Aorta (tissue), 5 donors: ENCODE results near the gene TANC2. TPM values are rescaled to one million over a fixed set of nuclear protein-coding genes. Genes with fewer than 3 reads are reported as not detected.
A peak's percentile ranks its signal among the peaks of the same experiment; 100 is the strongest.

Experiments used
- ATAC-seq: fragments of 200-7000 bp; cut with Tn5 transposase; one replicate; pipeline ENCODE4 v1.9.1; 2022; ENCODE audit warnings: moderate library complexity; ENCODE audit not compliant: low FRiP score
- DNase-seq, 2 donors: peaks; one replicate each; pipeline ENCODE4 v3.0.0-alpha.2; 2020
- H3K27ac ChIP-seq, 2 donors: one replicate each; pipeline ENCODE4 v1.5.1; 2013; ENCODE audit warnings: low read length in 2 of 2, mild to moderate bottlenecking in 2 of 2, moderate library complexity in 2 of 2, control low read depth in 1 of 2, inconsistent platforms in 1 of 2, low read depth in 1 of 2
- H3K27me3 ChIP-seq, 2 donors: one replicate each; pipeline ENCODE4 v1.6.1; 2013; ENCODE audit warnings: control low read depth in 1 of 2, low read length in 1 of 2, mild to moderate bottlenecking in 1 of 2, moderate library complexity in 1 of 2; ENCODE audit not compliant: insufficient read depth in 2 of 2, control insufficient read depth in 1 of 2
- H3K36me3 ChIP-seq, 2 donors: one replicate each; pipeline ENCODE4 v1.6.1; 2013; ENCODE audit warnings: control low read depth in 1 of 2, low read length in 1 of 2, mild to moderate bottlenecking in 1 of 2; ENCODE audit not compliant: insufficient read depth in 2 of 2, control insufficient read depth in 1 of 2
- H3K4me1 ChIP-seq, 2 donors: one replicate each; pipeline ENCODE4 v1.6.1; 2013; ENCODE audit warnings: low read length in 2 of 2, control low read depth in 1 of 2, mild to moderate bottlenecking in 1 of 2, moderate library complexity in 1 of 2; ENCODE audit not compliant: insufficient read depth in 2 of 2, control insufficient read depth in 1 of 2
- H3K4me3 ChIP-seq, 2 donors: one replicate each; pipeline ENCODE4 v1.5.1; 2013; ENCODE audit warnings: low read length in 2 of 2, control low read depth in 1 of 2, mild to moderate bottlenecking in 1 of 2
- H3K9me3 ChIP-seq: one replicate; pipeline ENCODE4 v1.6.1; 2013; ENCODE audit warnings: mild to moderate bottlenecking, low read length; ENCODE audit not compliant: control insufficient read depth
- WGBS, 2 donors: extraction: QIAGEN DNeasy Blood & Tissue Kit; methylation state at CpG; one replicate each; pipeline ENCODE4 v1.1.7; 2013; 5-methylcytosine and 5-hydroxymethylcytosine counted together
- intact Hi-C, 2 donors: fragments of 100-400 bp; cut with DNase I; formaldehyde crosslinking; loops; one replicate each; pipeline versions ENCODE4 v1.14.2 to v1.15.0; 2022
- polyA plus RNA-seq, 2 donors: library from polyadenylated mRNA; stranded (reverse); fragments of 200-250 nt; gene quantifications; one replicate each; pipeline ENCODE4 v1.2.3, GENCODE V29; 2013
- total RNA-seq, 2 donors: library from RNA; stranded (reverse); fragmentation: NEBNext Ultra II Directional; extraction: Animal tissue kit (Norgen Biotek cat#: 25700); gene quantifications; one replicate each; pipeline ENCODE4 v1.2.1, GENCODE V29; 2021
- donor health status: healthy with polysubstance abuse.
- donor health status: Bipolar disorder and iron deficiency.
- donor health status: DM: no; HTN: no; CAD: no.
- donor health status: DM: no; HTN: no; CAD: no.
- donor health status: DM: yes; HTN: yes; CAD: no.

The TANC2 gene
- total and polyA plus RNA-seq, 4 donors: 3.0 to 60.7 (median 25.8) TPM

DNA sequence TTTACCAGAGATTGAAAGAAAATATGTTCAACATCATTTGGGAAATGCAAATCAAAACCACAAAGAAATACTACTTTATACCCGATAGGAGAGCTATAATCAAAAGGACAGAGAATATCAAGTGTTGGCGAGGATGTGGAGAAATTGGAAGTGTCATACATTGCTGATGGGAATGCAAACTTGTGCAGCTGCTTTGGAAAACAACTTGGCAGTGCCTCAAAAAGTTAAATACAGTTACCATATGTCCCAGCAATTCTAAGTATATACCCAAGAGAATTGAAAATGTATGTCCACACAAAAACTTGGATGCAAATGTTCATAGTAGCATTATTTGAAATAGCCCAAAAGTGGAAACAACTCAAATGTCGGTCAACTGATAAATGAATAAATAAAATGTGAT lies 17.0 kb upstream of the TANC2 start:
- Histone ChIP-seq H3K4me3 (no peak overlapping the region), H3K36me3 (no peaks in the 10 kb centered on the region), H3K4me1 (no peaks in the 10 kb centered on the region), H3K9me3 (no peaks in the 10 kb centered on the region), H3K27ac (no peak overlapping the region), H3K27me3 (no peaks in the 10 kb centered on the region)
- DNase-seq (no peak), ATAC-seq (no peak)
- intact Hi-C loops: no loop called here
- 63% methylated on average over 3 of the region's 3 CpGs for WGBS, 2 donors

DNA sequence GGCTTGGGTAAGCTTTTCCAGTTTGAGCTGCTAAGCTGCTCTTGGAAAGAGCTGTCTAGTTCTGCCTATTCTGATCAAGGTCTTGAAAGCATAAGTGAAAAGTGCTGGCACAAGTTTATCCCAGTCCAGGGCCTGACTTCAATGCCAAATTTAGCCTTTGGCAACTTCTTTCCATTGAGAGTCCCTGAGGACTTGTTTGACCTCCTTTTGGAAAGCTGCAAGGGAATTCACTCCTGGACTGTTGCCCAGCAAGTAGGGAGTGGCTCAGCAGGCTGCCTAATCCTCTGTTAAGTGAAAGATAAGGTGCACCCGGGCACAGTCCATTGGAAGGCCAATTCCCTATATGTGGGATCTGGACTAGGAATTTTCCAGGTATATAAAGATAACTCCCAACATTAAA lies 16.0 kb upstream of the TANC2 start:
- intact Hi-C loops: no loop called here
- ATAC-seq (peak; percentile 85), DNase-seq (peak in 1 of 2 donors; percentile 79)
- Histone ChIP-seq H3K27me3 (no peaks in the 10 kb centered on the region), H3K9me3 (no peaks in the 10 kb centered on the region), H3K27ac (no peak overlapping the region), H3K36me3 (no peaks in the 10 kb centered on the region), H3K4me3 (no peak overlapping the region), H3K4me1 (no peaks in the 10 kb centered on the region)
- WGBS, 2 donors: 0 to 3% methylated on average over 1 of the region's 1 CpG

DNA sequence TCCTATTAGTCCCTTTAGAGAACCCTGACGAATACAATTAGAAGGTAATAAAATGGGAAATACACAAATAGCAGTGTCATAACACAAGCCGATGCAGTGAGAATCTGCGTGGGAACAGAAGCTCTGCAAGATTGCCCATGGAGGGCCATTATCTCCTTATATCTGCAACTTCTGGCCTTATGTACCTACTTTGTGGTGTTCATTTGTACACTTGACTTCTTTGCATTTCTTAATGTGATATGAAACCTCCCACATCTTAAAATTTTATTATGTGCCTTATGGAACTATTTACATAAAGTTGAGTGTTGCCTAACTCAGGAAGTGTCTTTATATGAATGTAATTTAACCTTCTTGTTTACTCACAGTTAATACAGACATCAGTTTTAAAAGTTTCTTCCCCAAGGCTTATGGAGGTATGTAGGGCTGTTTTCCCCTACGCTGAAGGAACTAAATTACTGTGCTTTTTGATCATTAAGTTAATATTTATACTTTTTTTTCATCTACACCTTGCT lies 10.1 kb upstream of the TANC2 start:
- H3K4me1 ChIP-seq: no peaks in the 10 kb centered on the region
- ATAC-seq: no peak

DNA sequence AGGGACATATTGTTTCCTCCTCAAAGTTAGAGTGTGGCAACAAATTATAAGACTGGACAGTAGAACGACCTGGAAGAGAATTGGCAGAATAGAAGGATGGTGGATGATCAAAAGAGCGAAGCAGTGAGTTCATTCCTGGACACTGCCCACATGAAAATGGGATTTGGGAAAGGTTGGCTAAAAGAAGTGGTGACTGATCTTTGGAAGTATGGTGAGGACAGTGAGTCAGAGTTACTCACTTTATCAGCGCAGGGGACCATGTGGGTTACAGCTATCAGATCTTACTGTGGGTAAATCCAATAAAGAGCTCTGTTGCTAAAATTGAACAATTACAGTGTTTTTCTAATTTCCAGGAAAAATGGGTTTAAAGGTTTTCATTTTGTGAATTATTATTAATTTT lies 2.7 kb upstream of the TANC2 start:
- no peak for ATAC-seq
- Histone ChIP-seq H3K4me1 (no peaks in the 10 kb centered on the region), H3K27ac (no peak overlapping the region), H3K9me3 (no peaks in the 10 kb centered on the region), H3K27me3 (no peaks in the 10 kb centered on the region), H3K36me3 (no peaks in the 10 kb centered on the region), H3K4me3 (no peak overlapping the region)
- no peak for DNase-seq
- intact Hi-C loops: loop anchor here in 1 of 2 donors (10.0 kb wide), 2 partner anchors 68 to 98 kb away; no protein-coding TSS in a partner anchor
- 43 to 45% methylated on average over 3 of the region's 3 CpGs for WGBS, 2 donors

More for the DNA sequence above, 10.1 kb upstream of the TANC2 start:
- Histone ChIP-seq H3K27ac (no peak overlapping the region), H3K4me3 (no peak overlapping the region), H3K36me3 (no peaks in the 10 kb centered on the region), H3K9me3 (no peaks in the 10 kb centered on the region), H3K27me3 (no peaks in the 10 kb centered on the region)
- DNase-seq: no peak
- WGBS, 2 donors: 97 to 100% methylated on average over 4 of the region's 4 CpGs
- intact Hi-C loops: no loop called here

DNA sequence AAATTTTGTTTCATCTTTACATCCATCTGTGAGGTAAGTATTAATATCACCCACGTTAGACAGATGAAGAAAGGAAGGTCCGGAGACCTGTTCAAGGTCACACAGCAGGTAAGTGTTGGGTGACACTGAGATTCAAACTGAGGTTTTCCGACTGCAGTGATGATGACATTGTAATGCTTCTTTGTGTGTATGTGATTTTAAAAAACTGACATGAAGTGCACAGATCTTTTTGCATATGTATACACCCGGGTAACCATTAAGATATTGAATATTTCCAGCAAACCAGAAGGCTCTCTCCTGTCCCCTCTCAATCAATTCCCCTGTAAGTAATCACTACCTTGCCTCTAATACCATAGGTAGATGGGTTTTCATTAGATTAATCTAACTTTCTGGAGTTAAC lies 1.5 kb upstream of the TANC2 start:
- no peaks in the 10 kb centered on the region for H3K27me3 ChIP-seq
- no peaks in the 10 kb centered on the region for H3K9me3 ChIP-seq
- DNase-seq: no peak
- no peak overlapping the region for H3K27ac ChIP-seq
- 87% methylated on average over 4 of the region's 4 CpGs for WGBS, 2 donors
- H3K4me1 ChIP-seq: no peaks in the 10 kb centered on the region
- no peaks in the 10 kb centered on the region for H3K36me3 ChIP-seq
- no peak for ATAC-seq
- intact Hi-C loops: loop anchor here in 1 of 2 donors (10.0 kb wide), 2 partner anchors 70 to 100 kb away; no protein-coding TSS in a partner anchor
- no peak overlapping the region for H3K4me3 ChIP-seq

DNA sequence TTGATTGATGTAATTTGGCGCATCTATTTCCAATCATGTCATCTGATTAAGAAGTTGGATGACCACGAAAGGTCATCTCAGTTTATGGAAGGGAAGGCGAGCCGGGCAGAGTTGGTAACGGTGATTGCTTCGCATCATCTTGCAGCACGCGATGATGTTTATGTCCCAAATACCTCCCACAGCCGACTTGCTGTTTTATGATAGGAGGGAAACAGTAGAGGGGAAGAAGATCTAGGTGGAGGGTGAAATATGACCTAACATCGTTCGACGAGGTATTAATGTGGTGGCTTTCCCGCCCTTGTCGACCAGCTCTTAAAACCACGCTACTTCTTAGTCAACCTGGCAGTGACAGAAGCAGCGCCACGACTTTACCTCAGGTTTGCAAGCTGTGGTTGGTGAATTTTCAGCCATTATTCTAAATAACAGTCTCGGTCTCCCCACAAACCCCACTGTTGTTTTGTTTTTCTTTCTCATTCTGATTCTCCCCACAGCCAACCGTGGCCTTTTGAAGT lies 805 bp upstream of the TANC2 start:
- Histone ChIP-seq H3K9me3 (no peaks in the 10 kb centered on the region), H3K27me3 (no peaks in the 10 kb centered on the region), H3K4me3 (no peak overlapping the region), H3K27ac (peak overlapping the region in 1 of 2 donors; percentile 72), H3K4me1 (no peaks in the 10 kb centered on the region), H3K36me3 (no peaks in the 10 kb centered on the region)
- peak; percentile 8 for ATAC-seq
- intact Hi-C loops: loop anchor here in 1 of 2 donors (5.0 to 10.0 kb wide), 3 partner anchors 70 to 148 kb away; no protein-coding TSS in a partner anchor
- no peak for DNase-seq
- 77 to 78% methylated on average over 19 of the region's 19 CpGs for WGBS, 2 donors

DNA sequence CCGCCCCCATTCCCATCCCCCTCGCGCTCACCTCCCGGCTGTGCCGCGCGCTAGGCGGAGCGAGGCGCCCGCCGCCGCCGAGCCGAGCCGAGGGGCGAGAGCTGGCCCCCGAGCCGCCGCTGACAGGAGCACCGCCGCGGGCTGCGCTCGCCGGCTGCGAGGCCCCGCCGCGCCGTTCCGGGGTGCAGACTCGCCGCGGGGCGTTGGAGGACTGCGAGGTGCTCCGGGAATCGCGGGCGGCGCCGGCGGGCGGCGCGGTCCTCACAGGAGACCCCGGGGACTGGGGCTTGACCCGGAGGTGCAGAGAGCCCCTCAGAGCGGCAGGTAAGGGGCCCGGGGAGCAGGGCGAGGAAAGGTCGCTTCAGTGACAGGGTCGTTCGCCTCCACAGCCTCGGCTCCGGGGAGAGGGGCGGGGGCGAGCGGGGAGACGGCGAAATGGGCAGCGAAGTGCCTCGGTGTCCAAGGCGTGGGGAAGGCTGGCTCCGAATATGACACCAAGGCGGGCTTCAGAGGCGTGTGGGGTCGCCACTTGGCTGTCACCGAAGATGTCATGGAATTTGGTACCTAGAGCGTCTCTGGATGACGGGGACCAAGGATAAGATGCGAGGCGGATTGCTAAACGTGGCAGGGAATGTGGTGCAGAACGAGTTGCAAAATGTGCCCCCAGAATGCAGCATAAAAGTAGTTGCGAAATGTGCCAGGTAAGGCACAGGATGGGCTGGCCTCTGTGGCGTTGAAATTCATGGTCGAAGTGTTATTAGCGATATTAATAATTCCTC lies 580 bp downstream of the TANC2 start:
- Histone ChIP-seq H3K27me3 (no peaks in the 10 kb centered on the region), H3K36me3 (no peaks in the 10 kb centered on the region), H3K9me3 (no peaks in the 10 kb centered on the region), H3K4me3 (peak overlapping the region; percentile 95 to 99), H3K4me1 (no peaks in the 10 kb centered on the region), H3K27ac (peak overlapping the region in 1 of 2 donors; percentile 75)
- ATAC-seq (no peak), DNase-seq (peak; percentile 58 to 90)
- 1% methylated on average over 68 to 80 of the region's 80 CpGs for WGBS, 2 donors
- intact Hi-C loops: loop anchor here in 1 of 2 donors (5.0 to 10.0 kb wide), 3 partner anchors 72 to 149 kb away; no protein-coding TSS in a partner anchor

DNA sequence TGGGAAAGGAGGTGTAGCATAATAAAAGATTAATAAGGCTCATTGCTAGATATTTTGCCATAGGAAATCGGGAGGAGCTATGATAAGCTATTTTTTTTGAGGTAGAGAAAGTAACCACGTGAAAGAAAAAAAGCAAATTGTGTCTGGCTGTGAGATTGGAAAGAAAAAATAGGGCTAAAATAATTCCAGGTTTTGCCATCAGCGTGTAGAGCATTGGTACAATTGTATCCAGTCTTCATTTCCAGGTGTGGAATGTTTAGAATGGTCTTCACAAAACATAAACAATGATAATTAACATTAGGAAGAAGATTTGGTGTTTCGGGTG lies 1.1 kb downstream of the TANC2 start:
- no peaks in the 10 kb centered on the region for H3K4me1 ChIP-seq
- peak overlapping the region; percentile 95 to 99 for H3K4me3 ChIP-seq
- no peaks in the 10 kb centered on the region for H3K36me3 ChIP-seq
- 6 to 7% methylated on average over 4 of the region's 4 CpGs for WGBS, 2 donors
- no peak overlapping the region for H3K27ac ChIP-seq
- DNase-seq: no peak
- intact Hi-C loops: loop anchor here in 1 of 2 donors (5.0 to 10.0 kb wide), 3 partner anchors 72 to 150 kb away; no protein-coding TSS in a partner anchor
- no peak for ATAC-seq
- no peaks in the 10 kb centered on the region for H3K27me3 ChIP-seq
- no peaks in the 10 kb centered on the region for H3K9me3 ChIP-seq
